ENCODE results near the gene HK2.

The HK2 gene

DNA sequence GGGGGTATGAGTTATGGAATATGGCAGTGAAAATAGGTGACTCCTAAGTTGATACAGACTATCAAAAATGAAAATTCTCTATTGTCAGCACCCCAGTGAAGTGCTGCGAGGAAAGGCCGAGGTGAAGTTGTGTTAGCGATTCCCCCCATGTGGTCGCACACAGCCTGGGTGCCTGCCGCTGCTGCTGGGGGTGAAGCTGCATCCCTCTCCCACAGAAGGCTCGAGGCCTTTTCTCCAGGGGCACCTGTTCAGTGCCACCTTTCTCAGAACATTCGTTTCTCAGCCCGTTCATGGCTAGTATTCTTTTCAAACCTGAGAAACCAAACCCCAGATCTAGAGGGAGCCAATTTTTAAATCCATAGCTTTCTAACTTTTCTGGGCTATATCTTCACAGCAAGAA is 23.8 kb downstream of the HK2 start:
- DNase-seq (ENCODE audit: low read depth): no peak

DNA sequence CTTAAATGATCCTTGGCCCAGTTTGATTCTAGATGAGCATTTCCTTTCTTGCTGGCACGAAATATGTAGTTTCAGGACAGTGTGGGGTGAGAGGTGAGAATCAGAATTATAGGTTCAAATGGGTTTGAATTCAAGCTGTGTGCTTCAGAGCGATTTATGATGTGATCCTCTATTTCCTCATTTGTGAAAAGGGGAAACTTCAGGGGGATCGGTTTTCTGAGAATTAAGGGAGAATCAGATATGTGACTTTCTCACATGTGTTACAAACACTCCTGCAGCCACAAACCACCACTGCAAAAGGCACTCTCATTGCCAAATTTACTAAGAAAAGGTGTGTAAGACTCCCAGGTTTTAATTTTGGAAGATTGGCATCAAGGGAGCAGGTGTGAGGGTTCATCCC is 24.4 kb downstream of the HK2 start:
- DNase-seq (ENCODE audit: low read depth): no peak

- DNase-seq (ENCODE audit: low read depth): no peak
These were observed 26.2 kb downstream of the HK2 start for GRCh38 chr2:74860079-74860478.

GRCh38 chr2:74860521-74860920 is 26.6 kb downstream of the HK2 start:
- no peak for DNase-seq (ENCODE audit: low read depth)

DNA sequence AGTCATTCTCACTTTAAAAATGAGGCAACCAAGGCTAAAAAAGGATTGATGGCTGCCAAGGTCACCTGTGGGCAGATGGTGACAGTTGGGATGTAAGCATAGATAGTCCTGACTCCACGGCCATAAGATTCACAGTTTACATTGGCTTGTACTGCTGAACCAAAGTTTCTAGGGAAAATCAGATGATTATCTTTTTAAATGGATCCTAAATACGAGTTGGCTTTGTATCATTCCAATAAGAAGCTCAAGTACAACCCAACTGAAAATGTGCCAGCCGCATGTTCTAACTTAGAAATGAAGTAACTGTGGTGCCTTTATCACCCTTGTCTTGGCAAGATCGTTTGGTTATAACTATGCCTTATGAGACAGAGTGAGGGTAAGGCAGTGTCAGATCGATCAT is 27.6 kb downstream of the HK2 start:
- DNase-seq (ENCODE audit: low read depth): no peak

DNA sequence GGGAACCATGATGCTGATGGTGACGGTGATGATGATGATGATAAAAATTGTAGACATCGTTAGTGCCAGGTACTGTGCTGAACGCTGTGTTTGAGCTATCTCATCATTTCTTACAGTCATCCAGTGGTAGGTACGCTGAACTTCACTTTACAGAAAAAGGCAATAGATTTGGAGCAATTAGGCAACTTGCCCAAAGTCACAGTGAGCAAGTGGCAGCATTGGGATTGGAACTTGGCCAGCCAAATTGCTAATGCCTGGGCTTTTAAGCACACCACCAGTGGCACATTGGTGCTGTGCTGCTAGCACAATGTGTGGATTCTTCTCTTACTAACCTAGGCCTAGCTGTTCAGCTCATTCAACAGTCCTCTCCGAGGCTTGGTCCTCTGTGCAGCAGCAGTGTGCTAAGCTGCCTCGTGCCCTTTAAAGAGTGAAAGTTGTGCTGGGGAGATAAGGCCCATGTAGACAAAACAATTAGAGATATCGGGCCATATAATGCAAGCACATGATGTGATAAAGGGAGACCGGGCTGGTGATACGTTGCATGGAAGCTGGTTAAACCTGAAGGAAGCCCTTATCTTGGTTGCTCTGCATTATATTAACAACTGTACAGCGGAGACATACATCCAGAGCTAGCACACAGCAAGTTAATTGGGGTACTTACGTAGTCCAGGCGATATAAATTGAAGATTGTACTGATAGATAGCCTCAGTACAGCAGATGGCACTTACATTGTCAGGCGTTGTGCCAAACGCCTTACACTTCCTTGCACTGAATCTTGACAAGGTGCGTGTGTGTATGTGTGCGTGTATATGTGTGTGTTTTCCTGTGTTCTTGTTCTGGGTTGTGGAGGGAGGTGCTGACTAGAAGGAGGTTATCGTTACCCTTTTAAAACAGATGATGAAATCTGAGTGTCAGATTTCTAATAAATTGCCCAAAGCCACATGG is 28.4 kb downstream of the HK2 start:
- DNase-seq (ENCODE audit: low read depth): no peak

GRCh38 chr2:74863802-74864248 is 29.9 kb downstream of the HK2 start:
- no peak for DNase-seq (ENCODE audit: low read depth)

DNA sequence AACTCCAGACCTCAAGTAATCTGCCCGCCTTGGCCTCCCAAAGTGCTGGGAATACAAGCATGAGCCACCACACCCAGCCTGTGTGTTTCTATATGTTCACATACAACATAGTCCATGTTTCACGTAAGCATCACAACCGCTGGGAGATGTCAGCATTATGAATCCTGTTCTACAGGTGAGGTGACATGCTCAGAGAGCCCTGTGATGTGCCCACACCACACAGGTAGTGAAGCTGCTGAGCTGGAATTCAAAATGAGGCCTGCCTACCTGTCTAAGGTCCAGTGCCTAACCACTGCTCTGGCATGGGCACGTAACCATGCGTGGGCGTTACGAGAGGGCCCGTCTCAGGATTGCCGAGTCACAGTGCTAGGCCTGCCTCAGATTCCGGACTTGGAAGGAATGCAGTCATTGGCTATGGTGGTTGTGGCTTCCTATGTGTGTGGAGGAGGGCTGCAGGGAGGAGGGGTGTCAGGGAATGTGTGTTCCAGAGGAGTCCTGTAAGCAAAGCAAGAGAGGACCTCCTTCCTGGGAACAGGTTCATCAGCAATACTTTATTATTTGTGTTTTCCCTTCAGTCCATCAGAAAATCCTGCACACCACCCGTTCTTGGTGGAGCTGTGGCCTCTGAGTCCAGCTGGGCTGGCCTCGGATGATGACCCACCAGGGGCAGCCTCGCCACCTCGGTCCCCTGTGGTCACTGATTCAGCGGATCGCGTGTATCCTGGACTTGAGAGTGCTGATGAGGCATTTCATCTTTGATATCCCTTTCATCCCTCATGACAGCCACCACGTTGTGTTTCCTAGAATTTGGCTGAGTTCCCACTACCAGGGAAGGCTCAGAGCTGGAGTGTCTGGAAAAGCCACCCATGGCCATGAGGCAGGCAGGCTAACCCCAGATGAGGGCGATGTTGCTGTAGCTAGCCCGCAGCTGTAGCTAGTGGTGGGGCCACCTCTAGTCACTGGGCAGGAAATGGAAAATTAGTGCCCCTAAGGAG is 31.1 kb downstream of the HK2 start:
- peak; percentile 83 for DNase-seq (ENCODE audit: low read depth)

DNA sequence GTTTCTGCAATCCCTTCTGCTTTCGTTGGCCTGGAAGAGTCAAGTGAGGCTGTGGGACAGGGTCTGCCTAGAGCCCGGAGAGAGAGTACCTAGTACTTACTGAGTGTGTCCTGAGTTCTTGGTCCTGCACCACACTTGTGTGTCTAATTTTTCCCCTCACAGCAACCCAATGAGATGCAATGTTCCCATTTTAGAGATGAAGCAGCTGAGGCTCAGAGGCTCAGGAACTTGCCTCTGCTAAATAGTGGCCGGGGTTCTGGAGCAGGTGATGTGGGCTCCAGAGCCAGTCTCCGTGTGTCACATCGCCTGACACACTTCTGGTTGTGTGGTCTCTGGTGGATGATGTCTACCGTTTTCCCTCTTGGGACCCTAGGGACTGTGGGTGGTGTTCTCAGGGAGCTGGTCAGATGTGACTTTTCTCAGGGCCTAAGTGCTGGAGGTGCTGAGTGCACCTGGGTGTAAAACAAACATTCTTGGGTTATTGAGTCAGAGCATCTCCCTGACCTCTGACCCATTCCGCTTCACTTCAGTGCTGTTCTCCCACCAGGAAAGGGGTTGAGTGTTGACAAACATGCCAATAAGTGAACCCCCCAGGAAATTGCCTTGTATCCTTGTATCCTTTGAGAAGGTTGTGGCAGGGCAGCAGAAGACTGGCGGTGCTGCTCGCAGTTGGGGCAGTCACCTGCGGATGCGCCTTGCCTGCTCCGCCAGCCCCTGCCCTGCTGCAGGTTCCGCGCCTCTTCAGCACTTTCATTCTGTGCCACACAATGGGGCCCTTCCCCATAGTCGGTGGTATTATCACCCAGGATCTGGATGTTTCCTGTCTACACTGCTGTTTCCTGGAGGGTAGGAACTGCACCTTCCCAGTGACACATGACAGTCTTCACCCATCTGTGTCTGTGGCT is 32.1 kb downstream of the HK2 start:
- DNase-seq (ENCODE audit: low read depth): no peak

DNA sequence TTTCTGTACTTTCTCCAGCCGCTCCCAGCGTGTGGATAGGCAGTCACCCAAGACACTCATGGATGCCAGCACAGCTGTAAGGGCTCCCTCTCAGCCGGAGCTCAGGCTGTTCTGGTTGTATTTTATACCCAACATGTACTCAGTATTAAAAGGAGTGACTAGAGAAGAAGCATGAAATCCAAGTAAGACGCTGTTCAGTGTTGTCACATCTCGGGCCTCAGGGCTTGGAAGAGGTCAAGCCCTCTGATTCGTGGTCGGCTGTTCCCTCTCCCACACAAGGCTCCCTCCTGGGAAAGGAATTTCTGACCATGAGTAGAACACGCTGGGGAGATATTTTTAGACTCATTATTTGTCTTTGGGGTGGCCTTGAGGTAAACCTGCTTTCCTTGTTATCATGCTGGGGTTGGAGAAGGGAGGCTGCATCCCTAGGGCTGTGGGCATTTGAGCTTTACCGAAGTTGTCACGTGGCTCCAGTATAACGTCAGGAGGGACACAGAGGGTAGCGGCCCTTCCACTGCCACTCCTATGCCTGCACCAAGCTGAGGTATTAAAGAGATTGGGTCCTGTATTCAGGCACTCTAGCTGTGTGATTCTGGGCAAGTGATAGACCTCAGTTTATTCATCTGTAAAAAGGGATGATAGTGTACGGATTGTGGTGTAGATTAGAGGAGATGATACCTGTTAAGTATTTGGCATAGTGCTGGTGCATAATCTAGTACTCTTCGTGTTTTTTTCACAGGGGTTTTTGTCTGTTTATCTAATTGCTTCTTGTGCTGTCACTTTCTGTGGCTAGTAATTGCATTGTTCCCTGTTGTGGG is 34.1 kb downstream of the HK2 start:
- no peak for DNase-seq (ENCODE audit: low read depth)

DNA sequence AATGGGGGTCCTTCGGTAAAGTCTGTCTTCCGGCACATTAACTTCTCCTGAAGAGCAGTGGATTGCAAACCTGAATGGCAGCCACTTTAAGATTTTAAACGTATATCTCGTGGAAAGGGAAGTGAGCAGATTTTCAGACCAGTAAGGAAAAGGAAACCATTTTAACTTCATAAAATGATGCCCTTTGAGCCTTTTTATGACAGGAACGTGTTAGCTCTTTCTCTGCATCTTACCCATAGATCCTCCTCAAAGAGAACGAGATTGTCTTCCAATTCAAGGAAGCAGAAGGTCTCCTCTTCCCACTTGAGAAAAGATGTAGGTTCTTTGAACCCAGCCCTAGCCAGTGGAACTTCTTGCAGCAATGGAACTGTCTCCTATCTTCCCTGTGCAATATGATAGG is 35.6 kb downstream of the HK2 start:
- DNase-seq (ENCODE audit: low read depth): no peak

DNA sequence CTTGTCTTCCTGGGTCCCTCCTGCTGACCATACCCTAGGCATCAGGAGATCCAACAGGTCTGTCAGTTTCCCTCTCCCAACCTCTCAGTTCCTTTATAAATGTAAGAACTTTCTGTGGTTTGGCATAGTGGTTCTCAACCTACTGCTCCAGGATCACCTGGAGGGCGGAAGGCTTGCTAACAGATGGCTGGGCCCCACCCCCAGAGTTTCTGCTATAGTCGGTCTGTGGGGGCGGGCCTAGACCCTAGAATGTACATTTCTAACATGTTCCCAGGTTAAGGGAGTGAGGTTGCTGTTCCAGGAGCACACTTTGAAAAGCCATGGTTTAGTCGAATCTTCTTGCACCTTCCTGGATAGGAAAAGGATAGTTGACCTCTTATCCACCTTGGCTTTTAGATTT is 37.0 kb downstream of the HK2 start:
- DNase-seq (ENCODE audit: low read depth): no peak

- DNase-seq (ENCODE audit: low read depth): no peak
These were observed 37.5 kb downstream of the HK2 start for GRCh38 chr2:74871414-74871813.

- no peak for DNase-seq (ENCODE audit: low read depth)
These were observed 38.5 kb downstream of the HK2 start for GRCh38 chr2:74872389-74872836.

GRCh38 chr2:74873012-74873665 is 39.2 kb downstream of the HK2 start:
- DNase-seq (ENCODE audit: low read depth): no peak

DNA sequence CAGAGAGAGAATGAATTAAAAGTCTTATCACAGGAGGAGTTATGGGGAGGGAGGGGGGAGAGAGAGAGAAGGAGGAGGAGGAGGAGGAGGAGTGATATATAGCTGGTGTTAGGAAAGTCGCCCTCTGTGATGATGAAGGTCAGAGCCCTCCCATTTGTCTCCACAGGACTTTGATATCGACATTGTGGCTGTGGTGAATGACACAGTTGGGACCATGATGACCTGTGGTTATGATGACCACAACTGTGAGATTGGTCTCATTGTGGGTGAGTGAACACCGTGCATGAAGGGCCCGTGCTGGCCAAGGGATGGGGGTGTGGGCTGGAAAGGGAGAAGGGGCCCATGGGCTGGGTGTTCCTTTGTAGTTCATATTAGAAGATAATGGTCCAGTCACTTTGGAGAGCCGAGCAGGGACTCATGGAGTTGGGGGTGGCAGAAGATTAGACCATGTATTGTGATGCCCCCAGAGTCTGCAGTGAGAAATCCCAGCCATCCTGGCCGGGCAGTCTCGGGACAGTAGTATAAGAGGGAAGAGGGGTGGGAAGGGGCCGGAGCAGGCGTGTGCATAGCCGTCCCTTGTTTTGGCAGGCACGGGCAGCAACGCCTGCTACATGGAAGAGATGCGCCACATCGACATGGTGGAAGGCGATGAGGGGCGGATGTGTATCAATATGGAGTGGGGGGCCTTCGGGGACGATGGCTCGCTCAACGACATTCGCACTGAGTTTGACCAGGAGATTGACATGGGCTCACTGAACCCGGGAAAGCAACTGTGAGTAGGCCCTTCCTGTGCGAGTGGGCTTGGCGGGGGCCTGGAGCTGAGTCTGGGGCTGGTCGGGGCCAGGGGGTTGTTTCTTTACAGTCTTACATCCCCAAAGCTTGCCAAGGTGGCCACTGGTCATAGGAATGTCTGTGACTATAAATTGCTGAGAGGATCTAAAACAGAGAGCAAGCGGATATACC is 40.0 kb downstream of the HK2 start:
- no peak for DNase-seq (ENCODE audit: low read depth)

GRCh38 chr2:74876081-74876886 is 42.4 kb downstream of the HK2 start:
- no peak for DNase-seq (ENCODE audit: low read depth)

DNA sequence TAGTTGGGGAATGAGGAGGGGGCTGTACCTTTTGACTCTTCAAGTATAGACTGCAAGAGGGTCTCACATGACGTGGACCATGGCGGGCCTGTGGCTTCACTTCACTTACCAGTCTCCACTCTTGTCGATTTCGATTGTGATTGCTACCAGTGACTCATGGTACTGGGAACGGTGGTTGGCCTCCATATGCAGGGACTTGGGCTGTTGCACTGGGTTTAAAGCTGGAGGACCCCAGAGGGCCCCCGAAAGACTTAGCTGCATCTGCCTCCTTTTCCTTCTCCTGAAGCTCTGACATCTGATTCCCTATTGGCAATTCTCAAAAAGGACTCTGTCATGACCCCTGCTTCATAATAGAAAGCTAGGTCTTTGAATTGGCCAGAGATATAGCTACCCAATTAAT is 43.4 kb downstream of the HK2 start:
- DNase-seq (ENCODE audit: low read depth): no peak
